ENCODE data around the gene GSTO1.
"Not testable (repeated sequence)": the region's sequence is repeated elsewhere in the genome, so short reads cannot be mapped to it uniquely, and the experiment has no call there.

The GSTO1 gene

DNA sequence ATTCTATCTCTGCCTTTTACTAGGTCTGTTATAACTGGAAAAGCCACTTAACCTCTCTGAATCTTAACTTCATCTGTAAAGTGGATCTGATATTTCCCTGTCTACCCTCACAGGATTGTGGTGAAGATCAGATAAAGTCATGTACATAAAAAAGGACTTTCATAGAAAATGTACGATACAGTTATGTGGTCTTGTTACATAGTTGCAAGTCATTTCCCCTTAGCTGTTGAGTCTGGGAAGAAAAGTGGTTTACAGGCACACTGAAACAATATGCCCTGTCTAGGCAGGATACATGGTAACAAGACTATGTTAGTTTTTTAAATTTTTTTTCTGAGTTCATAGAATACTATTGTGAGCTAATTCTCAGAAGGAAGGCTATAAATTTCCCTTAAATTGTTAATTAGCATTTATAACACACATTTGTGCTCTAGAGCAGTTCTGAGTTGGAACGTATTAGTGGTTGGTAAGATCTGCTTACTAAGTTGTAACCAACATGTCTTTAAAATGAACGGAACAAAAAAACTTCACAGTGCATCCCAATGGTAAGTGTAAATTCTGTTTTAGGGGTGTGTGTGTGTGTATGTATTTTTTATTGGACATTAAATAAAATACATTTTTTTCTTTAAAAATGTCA lies 7.1 kb upstream of the GSTO1 start:
- DNase-seq = no peak

GRCh38 chr10:104248931-104249330 lies 5.8 kb upstream of the GSTO1 start:
- not testable (repeated sequence) for DNase-seq

GRCh38 chr10:104250371-104250770 lies 4.3 kb upstream of the GSTO1 start:
- no peak for DNase-seq

- DNase-seq = no peak
These were observed 3.2 kb upstream of the GSTO1 start for GRCh38 chr10:104251443-104251842.

DNA sequence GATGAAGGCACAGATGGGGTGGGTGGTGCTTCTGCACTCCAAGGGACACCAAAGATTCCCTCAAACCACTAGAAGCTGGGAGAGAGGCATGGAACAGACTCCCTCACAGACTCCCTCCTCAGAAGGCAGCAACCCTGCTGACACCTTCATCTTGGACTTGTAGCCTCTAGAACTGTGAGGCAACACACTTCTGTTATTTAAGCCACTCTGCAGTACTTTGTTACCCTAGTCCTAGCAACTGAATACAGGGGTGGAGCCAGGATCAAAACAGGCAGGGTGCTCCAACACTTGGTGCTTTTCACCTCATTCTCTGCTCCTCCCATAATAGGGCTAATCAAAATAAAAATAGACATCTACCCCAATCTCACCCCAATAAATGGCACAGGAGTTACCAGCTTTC lies 2.3 kb upstream of the GSTO1 start:
- no peak for DNase-seq

DNA sequence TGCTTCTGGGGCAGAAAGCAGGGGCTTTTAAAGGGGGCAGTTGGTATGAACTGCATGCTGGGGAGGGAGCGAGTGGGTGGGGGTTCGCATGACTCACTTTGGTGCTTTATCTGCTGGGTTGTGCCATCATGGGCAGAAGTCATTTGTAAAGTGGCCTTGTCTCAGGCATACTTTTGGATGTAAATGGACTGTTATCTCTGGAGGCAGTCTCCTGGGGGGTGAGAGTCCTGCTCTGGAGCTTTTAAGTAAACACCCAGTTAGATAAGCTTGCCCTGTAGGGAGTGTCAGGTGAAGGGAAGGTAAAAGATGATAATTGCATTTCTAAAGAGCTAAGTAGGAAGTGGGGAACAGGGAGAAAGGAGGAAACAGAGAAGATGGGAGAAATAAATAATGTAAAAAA lies 1.6 kb upstream of the GSTO1 start:
- no peak for DNase-seq

DNA sequence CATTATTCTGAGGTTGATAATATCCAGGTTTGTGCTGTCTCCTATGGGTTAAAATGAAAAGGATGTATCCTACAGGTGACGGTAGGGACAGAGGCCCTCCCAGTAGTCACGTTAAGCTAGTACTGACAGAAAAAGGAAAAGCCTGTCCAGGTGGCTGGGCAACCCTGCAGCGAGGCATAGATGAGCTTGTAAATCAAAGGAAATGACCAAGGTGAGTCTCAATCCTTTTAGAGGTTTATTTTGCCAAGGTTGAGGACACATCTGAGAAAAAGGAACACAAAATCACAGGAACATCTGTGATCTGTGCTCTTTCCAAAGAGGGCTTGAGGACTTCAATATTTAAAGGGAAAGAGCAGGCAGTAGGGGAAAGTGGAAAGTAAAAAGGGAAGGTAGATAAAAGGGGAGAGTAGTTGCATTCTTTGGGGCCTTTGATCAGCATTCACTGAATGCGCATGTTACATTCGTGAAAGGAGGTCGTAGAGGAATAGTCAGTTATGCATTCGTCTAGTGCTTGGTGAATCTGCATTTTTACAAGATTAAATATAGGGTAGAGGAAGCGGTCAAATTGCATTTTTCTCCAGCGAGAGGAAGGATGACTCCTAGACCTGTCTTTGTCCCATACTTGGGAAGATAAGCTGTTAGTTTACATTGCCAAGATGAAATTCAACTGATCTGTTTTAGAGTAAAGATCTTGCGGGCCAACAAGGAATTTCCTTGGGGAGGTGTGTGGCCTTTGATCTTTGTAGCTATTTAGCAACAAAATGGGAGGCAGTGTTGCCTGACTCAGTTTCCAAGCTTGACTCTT lies 884 bp upstream of the GSTO1 start:
- DNase-seq = no peak

- no peak for DNase-seq
These were observed 754 bp downstream of the GSTO1 start for GRCh38 chr10:104255311-104255981.

- no peak for DNase-seq
These were observed 1.8 kb downstream of the GSTO1 start for GRCh38 chr10:104256335-104256961.

GRCh38 chr10:104257235-104257634 lies 2.5 kb downstream of the GSTO1 start:
- no peak for DNase-seq

DNA sequence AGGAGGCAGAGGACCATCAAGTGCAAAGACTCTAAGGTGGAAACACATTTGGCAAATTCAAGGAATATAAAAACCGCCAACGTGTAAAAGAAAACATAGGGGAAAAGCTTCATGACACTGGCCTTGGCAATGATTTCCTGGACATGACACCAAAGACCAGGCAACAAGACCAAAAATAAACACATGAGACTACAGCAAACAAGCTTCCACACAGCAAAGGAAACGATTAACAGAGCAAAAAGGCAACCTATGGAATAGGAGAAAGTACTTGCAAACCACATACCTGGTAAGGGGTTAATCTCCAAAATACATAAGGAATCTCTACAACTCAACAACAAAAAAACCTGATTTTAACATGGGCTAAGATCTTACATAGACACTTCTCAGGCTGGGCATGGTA lies 3.5 kb downstream of the GSTO1 start:
- no peak for DNase-seq

GRCh38 chr10:104259456-104259855 lies 4.8 kb downstream of the GSTO1 start:
- no peak for DNase-seq

DNA sequence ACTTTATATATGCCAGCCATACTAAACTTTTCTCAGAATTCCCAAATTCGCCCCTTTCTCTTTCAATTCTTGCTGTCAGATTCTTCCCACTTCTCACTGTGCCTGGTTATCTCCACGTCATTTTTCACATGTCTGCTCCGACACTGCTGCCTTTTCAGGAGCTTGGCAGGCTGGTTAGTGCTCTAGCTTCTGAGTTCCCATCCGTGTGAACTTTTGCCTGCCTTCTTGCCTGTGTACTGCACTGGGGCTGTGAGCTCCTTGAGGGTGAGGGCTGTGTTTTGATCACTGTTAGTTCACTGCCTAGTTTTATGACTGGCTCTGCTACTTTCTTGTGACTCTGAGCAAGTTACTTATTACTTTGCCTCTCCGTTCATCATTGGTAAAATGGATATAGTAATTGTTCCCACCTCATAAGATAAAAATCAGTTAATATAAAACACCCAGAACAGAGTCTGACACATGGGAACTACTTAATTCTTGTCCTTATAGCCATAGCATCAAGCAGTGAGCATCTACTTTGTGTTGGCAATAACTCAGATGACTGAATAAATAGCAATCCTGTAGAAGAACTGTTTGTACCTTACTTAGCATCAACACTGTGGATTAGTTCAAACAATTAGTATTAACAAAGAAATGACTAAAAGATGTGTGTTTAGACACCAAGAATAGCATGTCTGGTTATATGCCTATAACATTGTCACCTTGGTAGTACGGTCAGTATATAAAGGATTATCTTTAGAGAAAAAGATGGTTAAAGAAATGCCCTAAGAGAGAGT lies 5.5 kb downstream of the GSTO1 start:
- no peak for DNase-seq

- DNase-seq = no peak
These were observed 6.1 kb downstream of the GSTO1 start for GRCh38 chr10:104260775-104261115.

GRCh38 chr10:104262055-104262454 lies 7.4 kb downstream of the GSTO1 start:
- DNase-seq = no peak

GRCh38 chr10:104264783-104265182 lies 10.1 kb downstream of the GSTO1 start:
- no peak for DNase-seq

DNA sequence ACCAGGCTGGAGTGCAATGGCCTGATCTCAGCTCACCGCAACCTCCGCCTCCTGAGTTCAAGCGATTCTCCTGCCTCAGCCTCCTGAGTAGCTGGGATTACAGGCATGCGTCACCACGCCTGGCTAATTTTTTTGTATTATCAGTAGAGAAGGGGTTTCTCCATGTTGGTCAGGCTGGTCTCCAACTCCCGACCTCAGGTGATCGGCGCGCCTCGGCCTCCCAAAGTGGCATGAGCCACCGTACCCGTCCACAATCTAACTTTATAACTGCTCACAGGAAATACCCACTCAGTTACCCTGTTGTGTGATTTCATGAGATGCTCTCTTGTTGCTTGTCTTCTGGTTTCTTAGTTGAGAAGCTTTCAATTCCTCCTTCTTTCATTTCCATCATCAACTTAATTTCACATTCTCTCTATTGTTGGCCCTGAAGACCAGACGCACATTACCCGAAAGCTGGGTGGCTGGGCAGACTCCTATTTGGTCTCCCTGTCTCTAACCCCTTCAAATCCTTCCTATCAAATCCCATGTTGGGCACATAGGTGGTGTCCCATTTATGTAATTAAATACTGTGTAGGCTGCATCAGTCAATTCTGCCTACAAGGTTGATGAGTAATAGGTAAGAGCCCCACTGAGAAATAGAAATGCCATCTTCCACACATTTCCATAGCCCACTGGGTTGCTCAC lies 13.2 kb downstream of the GSTO1 start:
- DNase-seq = no peak

- no peak for DNase-seq
These were observed 13.7 kb downstream of the GSTO1 start for GRCh38 chr10:104268405-104268712.

DNA sequence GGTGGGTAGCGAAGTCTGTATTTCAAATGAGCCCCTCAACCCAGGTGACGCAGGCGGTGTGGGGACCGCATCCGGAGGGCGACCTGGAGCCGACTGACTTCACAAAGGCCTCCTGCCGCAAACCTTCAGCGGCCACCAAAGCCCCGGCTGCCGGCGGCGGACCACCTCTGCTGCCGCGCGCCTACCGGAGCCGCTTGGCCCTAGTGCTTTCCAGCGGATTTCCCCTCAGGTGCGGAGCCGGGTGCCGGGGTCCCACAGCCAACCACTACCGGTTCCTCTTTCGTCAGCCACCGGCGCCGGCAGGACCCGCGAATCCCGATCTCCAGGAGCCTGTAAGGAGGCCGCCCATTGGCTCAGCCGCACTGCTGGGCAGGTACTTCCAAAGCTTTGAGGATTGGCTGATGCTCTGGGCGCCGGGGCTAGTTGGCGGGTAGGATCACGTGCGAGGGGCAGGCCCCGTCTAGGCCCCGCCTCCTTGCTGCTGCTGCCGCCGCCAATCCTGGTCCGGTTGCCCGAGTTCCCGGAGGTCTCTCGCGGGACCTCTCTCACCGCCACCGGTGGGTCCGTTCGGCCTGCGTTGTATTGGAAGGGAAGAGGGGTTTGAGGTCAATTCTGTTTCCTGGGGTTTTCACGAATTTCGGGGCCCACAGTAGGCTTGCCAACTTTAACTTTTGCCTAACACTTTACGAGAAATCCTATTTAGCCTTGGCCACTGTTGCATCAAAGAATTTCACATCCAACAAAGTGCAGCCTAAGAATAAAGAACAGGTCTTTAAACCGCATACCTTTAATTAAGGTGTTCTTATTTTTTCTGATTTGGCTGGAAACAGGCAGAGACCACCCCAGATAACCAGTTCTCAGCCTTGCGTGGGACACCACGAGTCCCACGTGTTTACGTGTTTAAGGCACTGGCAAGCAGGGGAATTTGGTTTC lies 14.3 kb downstream of the GSTO1 start, which contains the start of gene GSTO2:
TSS of gene GSTO2 (plus strand) at position 472 of the 933 bp plus-strand sequence. CDS start 5,732 bp downstream, outside the sequence.
- DNase-seq = peak; percentile 85

- no peak for DNase-seq
These were observed 18.6 kb downstream of the GSTO1 start for GRCh38 chr10:104273286-104273685.
